Right ventricle myocardium inferior (tissue), 1 donor: ENCODE results near the gene SPAG16. TPM values are rescaled to one million over a fixed set of nuclear protein-coding genes. Genes with fewer than 3 reads are reported as not detected.

ENCODE experiments used
- ATAC-seq: fragments of 200-7000 bp; cut with Tn5 transposase; one replicate; pipeline ENCODE4 v1.9.1; 2020; ENCODE audit warnings: mild to moderate bottlenecking, moderate library complexity
- DNase-seq: peaks from one replicate; pipeline ENCODE4 v3.0.0; 2021; ENCODE audit errors: missing footprints
- intact Hi-C: fragments of 100-400 bp; cut with DNase I; formaldehyde crosslinking; loops from one replicate; pipeline ENCODE4 v1.11.0; 2022
- total RNA-seq: library from RNA; stranded (reverse); fragmentation: NEBNext Ultra II Directional; extraction: Animal tissue kit (Norgen Biotek cat#: 25700); gene quantifications from one replicate; pipeline ENCODE4 v1.2.1, GENCODE V29; 2021
- donor health status: DM: no; HTN: yes; CAD: no; lungs with severe emphysema.

Gene SPAG16
- total RNA-seq, 1 donor from 2014 or later, result 16.6 TPM

DNA sequence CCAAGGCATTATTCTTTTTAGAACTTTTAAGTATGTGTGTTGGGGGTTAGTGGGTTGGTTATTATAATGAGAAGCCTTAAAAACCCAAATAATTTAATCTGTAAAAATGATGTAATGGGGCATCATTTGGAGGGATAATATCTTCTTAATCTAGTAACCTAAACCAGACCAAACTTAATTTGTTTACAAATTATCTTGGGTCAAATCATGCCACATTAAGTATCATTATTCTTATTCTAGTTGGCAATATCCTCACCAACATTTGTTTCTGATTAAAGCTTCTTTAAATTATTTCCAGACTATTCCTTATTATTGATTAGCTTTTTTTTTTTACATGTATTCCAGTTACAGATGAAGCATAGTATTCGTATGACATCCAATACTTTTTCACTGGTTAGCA lies 1041.1 kb downstream of the SPAG16 start:
- no peak for DNase-seq
- no peak for ATAC-seq
- intact Hi-C loops, result no loop called here

DNA sequence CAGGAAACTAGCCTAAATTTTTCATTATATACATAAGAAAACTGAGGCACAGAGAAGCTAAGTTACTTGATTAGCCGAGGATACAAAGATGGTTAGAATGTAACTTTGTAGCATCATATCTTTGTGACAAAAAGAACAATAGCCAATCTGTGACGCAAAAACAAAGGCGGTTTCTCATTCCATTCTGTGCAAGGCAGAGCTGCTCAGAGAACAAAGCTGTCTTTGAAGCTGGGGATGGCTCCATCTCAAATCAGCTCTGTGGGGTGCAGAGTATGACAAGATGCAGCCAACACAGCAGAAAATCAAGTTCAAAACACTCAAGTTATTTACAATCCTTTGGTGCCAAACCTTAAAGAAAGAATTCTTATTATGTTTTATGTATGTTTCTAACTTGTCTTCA lies 1044.7 kb downstream of the SPAG16 start:
- ATAC-seq (no peak), DNase-seq (no peak)
- intact Hi-C loops, result no loop called here

DNA sequence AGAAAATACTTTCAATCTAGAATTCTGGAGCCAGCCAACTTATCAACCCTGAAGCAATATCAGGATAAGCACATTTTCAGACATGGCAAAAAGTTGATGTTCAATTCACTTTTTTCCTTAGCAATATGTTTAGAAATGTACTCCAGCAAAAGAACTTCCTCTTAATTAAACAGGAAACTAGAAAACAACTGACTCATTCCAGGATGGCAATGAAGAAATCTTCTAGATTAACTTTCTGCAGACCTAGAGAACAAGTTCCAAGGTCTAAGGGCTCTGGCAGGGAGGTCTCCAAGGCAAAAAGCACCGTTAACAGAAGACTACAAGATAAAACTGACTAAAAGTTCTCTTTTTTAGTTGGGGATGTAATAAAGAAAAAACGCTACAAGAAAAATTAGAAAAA lies 1057.4 kb downstream of the SPAG16 start:
- DNase-seq (no peak), ATAC-seq (no peak)
- intact Hi-C loops, result no loop called here

DNA sequence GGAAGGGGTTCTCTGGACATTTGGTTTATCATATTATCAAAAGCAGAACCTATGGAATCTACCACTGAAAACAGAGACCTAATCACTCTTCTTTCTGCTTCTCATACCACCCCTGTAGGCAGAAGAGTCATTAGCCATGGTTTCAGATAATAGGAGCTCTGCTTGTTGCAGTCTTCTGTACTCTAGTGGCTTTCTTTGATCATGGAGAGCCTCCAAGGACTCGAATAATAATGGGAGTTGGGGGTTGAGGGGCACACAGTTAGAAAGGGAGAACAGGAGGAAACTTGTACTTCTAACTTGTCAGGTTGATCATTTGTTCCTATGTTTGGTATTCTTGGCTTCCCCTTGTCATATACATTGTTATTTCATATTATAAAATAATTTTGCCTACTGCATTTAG lies 1074.2 kb downstream of the SPAG16 start:
- no peak for ATAC-seq
- intact Hi-C loops, result no loop called here
- no peak for DNase-seq

DNA sequence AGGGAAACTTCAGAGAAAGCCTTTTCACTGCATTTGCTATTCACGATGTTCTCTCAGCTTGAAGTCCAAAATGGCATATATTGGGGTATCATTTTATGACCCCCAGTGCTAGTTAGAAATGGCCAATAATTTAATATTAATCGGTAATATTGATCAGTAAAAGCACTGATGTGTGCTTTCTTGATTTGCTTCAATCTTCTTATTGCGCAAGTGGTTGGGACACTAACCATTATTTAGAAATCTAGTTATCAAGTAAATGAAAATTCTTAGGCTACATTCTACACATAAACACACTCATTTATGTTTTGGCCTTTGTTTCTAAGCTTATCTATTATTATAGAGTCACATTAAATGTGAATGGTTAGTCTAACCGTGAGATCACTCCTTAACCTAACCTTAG lies 1076.9 kb downstream of the SPAG16 start:
- intact Hi-C loops, result no loop called here
- ATAC-seq (no peak), DNase-seq (no peak)

DNA sequence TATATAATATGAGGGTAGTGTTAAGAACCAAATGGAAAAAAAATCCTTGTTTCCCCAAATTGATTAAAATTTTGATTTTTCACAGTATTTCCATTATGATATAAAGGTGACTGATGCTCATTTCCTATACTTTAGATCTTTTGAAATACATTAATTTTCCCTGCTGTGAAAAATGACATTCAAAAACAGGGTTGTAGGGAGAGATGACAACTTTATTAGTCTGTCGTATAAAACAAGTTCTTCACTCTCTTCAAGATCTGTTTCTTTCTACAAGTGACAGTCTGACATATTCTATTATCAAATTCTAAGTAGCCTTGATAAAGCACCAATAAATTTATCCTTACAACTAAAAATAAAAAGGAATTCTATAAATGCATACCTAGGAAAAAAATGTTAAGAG lies 1081.3 kb downstream of the SPAG16 start:
- no peak for DNase-seq
- no peak for ATAC-seq
- intact Hi-C loops, result no loop called here

DNA sequence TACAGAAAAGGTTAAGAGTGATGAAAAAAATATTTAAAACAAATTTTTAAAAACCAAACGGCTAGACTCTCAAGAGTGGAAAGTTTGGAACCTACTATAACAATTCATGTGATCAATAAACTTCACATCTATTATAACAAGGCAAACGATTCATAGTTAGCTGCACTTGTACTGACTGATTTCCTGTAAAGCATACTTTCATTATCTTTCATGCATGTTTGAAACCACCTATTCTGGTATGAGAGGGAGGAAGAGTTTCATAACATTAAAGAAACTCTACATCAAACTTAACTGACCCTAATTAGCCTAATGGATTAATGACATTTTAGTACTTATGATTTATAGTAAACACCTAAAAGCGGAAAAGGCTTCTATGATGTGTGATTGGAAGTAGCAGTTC lies 1082.9 kb downstream of the SPAG16 start:
- DNase-seq (no peak), ATAC-seq (no peak)
- intact Hi-C loops, result no loop called here

DNA sequence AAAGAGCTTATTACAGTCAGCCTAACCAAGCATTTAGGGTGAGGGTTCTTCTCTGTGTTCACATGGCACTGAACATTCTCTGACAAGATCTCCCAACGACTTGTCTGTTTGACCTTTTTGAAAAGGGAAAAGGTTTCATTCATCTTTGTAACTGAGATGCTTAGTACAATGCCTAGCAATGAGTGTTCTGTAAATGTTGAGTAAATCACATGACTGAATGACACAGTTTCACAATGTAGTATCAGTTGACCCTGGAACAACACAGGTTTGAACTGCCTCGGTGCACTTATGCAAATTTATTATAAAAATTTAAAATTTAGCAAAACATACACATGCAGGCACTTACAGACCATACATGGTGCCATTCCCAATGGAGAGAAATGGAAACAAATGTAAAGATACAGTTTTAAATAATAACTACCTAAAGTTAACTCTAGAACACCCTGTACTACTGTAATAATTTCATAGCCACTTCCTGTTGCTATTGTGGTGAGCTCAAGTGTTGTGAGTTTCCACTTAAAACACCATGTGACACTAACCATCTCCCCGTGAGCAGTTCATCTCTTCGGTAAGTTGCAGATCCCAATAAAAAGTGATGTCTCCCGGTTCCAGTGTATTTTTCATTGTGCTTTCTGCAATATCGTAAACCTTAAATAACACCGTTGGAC lies 1092.5 kb downstream of the SPAG16 start:
- DNase-seq (no peak), ATAC-seq (no peak)
- intact Hi-C loops, result no loop called here

DNA sequence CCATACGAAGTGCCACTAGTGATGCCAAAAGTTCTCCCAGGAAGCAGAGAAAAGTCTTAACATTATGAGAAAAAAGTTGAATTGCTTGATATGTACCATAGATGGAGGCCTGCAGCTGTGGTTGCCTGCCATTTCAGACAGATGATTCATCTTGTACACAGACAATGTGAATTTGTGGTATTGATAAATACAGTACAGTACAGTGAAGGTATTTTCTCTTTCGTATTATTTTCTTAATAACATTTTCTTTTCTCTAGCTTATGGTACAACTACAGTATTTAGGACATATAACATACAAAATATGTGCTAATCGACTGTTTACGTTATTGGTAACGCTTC lies 1093.0 kb downstream of the SPAG16 start:
- DNase-seq (no peak), ATAC-seq (no peak)
- intact Hi-C loops, result no loop called here

DNA sequence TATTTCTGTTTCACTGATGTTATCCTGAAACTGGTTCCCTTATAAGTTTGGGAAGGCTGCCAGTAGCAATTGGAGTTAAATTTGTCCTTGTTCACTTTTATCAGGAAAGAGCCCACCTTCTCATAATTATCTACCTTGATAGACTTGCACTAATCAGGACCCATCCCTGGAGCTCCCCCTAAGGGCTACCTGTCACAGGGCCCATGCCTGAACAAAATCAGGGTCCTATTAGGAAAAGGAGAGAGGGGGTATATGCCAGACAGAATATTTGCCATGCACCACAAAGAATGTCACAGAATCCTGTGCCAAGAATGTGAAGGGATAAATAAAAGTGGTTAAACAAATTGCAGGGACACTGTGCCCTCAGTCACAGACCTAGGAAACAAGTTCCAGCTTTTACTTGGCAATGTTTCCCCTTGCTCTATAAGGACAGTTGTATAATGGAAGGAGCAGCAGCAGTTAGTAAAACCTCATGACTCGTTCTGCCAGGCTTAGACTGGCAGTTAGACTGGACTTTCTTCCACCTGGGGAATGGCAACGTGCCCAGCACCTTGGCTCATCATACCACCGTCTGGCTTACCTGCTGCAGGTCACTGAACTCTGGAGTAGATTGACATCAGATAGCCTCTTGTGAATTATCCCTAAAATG lies 1094.3 kb downstream of the SPAG16 start:
- DNase-seq (no peak), ATAC-seq (no peak)
- intact Hi-C loops, result no loop called here

DNA sequence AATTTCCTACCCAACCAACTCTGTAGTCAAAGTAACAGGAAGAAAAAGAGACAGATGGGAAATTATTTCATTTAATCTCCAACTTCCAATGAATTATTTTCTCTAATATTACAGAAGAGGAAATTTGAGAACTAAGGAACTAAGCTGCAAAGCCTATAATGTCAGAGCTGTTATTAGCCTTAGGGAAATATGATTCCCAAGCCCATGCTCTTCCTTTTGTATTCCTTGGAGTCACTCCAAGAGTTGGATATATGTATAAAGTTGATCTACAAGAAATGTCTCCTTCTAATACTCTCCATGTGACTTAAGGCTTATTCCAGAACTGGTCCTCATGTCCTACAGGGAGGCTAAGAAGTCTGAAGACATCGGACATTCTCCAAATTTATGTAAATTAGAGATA lies 1095.0 kb downstream of the SPAG16 start:
- no peak for ATAC-seq
- DNase-seq, result no peak
- intact Hi-C loops, result no loop called here

DNA sequence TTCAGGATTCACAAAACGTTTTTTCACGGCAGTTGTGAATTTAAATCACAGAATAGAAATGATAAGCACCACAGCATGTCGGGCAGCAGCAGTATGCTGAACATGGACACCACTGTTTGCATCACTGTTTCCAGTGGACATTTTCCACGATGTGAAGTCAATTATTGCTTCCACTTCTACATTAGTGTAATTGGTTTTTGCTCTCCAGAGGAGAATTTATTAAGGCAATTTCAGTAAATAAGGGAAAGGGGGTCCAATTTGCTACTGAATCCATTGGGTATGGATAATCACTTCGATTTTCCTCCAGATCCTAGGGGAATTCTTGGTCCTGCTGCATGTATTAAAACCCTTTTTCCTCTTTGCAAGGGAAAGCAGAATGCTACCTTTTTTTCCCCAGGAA lies 1096.4 kb downstream of the SPAG16 start:
- no peak for ATAC-seq
- intact Hi-C loops, result no loop called here
- DNase-seq, result no peak

DNA sequence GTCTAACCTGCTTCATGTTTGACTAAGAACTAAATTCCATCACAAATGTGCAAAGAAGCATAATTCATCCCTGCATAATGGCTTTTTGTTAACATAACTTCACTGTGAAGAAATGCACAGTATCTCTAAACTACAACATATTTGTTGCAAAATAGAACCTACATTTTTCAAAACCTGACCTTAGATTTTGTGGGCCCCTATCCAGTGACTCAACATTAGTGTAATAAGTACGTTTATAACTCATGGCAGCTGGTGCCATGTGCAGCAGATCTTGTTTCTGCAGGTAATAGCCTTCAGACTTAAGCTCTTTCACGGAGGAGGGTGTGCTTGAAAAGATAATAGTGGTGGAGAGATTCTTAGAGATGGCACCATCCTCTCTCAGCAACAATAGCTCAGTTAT lies 1098.0 kb downstream of the SPAG16 start:
- intact Hi-C loops, result no loop called here
- ATAC-seq, result no peak
- no peak for DNase-seq

DNA sequence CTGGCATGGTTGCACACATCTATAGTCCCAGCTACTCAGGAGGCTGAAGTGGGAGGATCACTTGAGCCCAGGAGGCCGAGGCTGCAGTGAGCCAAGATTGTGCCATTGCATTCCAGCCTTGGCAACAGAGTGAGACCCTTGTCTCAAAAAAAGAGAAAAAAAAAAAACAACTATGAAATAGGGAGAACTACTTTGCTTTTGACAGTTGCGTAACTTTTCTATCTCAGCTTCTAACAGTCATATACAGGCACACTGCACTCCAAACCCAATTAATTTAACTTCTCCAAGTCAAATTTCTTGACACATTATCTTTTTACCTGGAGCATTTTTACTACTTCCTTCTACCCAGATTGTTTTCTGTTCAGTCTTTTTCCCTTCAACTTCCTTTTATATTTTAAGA lies 1102.5 kb downstream of the SPAG16 start:
- DNase-seq, result no peak
- no peak for ATAC-seq

DNA sequence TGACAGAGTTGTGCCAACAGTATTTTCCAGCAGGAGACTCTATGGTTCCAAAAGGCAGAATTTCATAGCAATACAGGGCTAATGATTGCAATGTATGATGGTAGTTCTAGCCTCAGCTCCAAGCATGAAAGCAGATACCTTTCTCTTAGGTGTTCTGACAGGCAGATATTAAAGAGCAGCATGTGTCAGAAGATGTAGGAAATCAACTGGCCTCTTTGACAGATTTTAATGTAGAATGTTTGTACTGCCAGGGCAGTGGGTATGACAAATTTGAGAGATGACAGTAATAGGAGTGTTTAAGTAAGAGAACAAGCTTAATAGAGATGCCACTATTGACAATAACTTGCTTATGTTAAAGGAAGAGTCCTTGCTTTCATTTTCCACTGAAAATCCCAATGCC lies 1105.1 kb downstream of the SPAG16 start:
- intact Hi-C loops, result no loop called here
- DNase-seq (no peak), ATAC-seq (no peak)

More for the DNA sequence above, 1102.5 kb downstream of the SPAG16 start:
- intact Hi-C loops, result no loop called here

DNA sequence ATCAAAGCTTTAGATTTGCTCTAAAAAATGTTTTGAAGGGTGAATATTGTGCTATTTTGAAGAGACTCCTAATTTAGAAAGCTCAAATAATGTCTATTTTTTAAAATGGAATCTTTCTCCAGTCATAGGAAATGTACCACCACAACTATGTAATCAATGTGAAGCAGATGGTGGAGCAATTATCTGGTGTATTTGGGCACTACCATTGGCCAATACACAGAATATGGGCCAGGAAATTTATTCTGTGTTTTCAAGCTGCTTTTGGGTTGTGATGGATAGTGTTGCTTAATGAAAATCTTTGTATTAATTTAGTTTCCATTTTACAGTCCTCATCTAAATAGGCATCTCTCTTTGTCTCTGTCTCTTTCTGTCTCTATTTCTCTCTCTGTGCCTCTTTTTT lies 1109.5 kb downstream of the SPAG16 start:
- intact Hi-C loops, result no loop called here
- ATAC-seq (no peak), DNase-seq (no peak)

DNA sequence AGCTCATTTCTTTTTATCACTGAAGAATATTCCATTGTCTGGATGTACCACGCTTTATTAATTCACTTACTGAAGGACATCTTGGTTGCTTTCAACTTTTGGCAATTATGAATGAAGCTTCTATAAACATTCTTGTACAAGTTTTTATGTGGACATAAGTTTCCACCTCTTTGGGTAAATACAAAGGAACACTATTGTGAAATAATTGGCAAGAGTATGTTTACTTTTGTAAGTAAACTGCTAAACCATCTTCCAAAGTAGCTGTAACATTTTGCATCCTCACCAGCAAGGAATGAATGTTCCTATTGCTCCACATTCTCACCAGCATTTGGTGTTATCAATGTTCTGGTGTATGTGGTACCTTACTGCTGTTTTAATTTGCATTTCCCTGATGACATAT lies 1110.8 kb downstream of the SPAG16 start:
- no peak for ATAC-seq
- DNase-seq, result no peak
- intact Hi-C loops, result no loop called here

DNA sequence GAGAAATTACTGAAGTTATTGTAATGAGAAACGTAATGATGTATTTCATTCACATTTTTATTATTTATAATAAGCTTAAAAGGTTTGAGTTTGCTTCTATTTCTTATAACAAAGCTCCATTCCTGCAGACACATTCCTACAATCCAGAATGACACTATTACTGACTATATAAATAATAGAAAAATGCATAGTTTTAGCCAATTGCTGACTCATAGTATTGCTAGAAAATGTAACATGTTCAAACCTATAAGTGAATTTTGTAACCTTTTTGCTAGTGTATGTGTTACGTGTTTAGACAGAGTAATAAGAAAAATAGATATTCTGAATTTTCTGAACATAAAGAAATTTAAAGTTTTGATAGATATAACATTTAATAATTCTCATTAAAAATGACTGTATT lies 1117.3 kb downstream of the SPAG16 start:
- DNase-seq, result no peak
- intact Hi-C loops, result no loop called here
- no peak for ATAC-seq

DNA sequence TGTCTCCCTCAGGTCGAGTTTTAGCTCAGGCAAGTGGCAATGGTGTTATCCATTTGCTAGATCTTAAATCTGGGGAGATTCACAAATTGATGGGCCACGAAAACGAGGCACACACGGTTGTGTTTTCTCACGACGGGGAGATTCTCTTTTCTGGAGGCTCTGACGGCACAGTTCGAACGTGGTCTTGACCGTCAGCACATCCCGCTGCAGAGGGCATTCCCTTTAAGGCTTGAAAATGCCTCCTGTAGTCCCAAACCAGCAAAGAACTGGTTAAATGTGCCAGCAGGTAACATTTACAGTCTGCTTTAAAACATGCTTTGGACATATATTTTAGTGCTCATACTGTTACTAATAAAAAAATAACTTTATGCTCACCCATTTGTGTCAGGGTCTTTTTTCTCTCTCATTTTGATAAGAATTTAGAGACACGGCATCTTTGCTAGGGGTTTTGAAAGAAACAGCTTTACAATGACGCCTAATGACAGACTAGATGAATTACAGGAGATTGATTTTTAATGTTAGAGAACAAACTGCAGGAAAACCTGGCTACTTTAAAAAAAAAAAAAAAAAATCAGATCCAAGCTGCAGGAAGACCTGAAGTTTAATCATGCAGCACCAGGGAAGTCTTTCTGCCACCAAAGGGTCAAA lies 1126.0 kb downstream of the SPAG16 start:
- ATAC-seq, result no peak
- intact Hi-C loops, result no loop called here
- DNase-seq, result no peak

DNA sequence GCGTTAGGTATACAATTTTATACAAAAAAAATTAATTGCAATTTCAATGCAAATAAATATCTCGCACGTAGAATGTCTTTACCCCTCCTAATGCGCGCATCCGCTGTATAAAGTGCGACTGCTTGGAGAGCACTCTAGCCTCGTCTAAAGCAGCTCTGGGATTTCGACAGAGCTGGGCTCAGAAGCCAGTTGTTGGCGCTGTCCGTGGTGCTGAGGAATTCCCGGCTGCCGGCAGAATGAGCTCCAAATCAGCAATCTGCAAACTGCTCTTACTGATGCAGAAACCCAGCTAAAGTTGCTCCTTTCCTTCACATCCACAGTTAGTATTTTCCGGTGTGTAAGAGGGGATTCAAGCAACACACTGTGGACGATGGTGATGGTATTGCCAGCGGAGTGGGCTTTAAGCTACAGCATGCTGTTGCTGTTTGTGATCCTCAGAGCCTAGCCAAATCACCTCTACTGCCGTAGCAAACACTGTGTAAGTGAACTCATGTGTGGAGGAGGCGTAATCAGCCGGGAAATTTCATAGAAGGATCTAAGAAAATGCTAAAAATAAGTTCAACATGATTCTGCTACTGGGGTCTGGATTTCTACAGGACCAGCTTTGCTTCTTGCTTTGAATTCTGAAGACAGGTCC lies 1126.8 kb downstream of the SPAG16 start, which contains the start of gene VWC2L:
Gene VWC2L (plus strand): TSS at position 137 of the 637 bp plus-strand sequence. CDS start 3,140 bp downstream, outside the sequence.
- DNase-seq, result peak; percentile 75
- ATAC-seq, result no peak

More for the DNA sequence above, 1126.8 kb downstream of the SPAG16 start, which contains the start of gene VWC2L:
- intact Hi-C loops, result no loop called here
